ENCODE results near the gene MAN1A2. TPM values are rescaled to one million over a fixed set of nuclear protein-coding genes. Genes with fewer than 3 reads are reported as not detected.

The MAN1A2 gene
- total and polyA plus RNA-seq, 10 of the 15 experiments (the other 5 are each of a cell fraction or from before 2014, with no cell fraction given), result 2.8 to 23.6 (median 16.0) TPM

DNA sequence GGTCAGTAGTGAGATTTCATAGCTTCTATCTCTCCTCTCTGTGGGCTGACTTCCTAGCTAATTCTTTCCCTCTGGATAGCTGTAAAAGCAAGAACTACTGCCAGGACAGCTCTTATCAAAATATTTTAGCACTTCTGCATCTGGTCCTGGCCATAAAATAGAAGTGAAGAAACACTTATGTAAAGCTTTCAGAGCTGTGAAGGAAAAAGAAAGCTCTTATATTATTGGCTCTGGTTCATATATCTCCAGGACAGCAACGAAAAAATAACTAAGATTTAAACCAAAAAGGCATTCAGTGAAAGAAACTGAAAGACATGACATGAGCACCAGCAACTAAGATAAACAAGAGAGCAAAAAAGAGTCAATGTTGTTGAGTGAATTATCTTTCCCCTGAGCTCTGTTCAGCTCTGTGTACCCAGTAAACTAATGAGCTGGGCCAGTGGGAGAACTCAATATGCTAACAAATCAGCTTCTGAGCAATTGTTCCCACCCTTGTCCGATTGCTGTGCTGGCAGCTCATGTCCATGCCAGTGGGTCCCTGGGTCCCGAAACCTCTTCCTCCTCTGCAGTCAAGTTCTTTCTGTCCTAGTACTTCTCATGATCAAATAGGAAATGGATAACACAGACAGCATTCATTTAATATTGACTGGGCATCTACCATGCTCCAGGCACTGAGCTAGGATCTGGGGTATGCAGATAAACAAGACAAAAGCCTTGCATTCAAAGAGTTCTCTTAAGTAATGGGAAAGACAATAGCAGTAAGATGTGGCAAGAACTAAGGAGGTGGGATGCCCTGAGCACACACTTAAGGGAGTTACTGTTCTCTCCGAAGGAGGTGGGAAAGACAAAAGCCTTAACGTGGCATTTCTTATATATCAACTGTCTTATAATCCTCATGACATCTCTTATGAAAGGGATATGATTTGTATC is 45.3 kb upstream of the MAN1A2 start:
- no peak overlapping the region for H3K4me3 ChIP-seq
- POLR2A ChIA-PET, result no interaction called here
- H3K9ac ChIP-seq (ENCODE audit: control insufficient read depth, insufficient read depth, low read length), result no peak overlapping the region
- TF ChIP-seq ZNF384 (IDR thresholded peaks at IDR 0.05; ENCODE audit: borderline replicate concordance, low read depth, low read length), result no peak
- no peak for TF ChIP-seq MEF2A (IDR thresholded peaks at IDR 0.05; ENCODE audit: insufficient read depth, low read depth, low read length)
- TF ChIP-seq CBFB (IDR thresholded peaks at IDR 0.05; ENCODE audit: low read depth), result no peak
- TF ChIP-seq WRNIP1 (IDR thresholded peaks at IDR 0.05; ENCODE audit: borderline replicate concordance, low read depth, low read length), result no peak
- TF ChIP-seq SMC3 (IDR thresholded peaks at IDR 0.05; ENCODE audit: borderline replicate concordance, low read length), result no peak
- no peak for TF ChIP-seq ZBTB4 (CRISPR knock-in tag; IDR thresholded peaks at IDR 0.05)
- TF ChIP-seq YBX1 (IDR thresholded peaks at IDR 0.05), result no peak
- TF ChIP-seq ZBED1 (IDR thresholded peaks at IDR 0.05; ENCODE audit: borderline replicate concordance), result no peak
- no peak for TF ChIP-seq HDAC6 (IDR thresholded peaks at IDR 0.05; ENCODE audit: unreplicated experiment)
- no peak for TF ChIP-seq BCL11A (IDR thresholded peaks at IDR 0.05; ENCODE audit: low read depth, low read length)
- no peak for TF ChIP-seq RFX5 (IDR thresholded peaks at IDR 0.05; ENCODE audit: low read depth, low read length)
- no peaks in the 10 kb centered on the region for H4K20me1 ChIP-seq (ENCODE audit: control insufficient read depth, insufficient read depth)
- no peaks in the 10 kb centered on the region for H3K4me1 ChIP-seq (ENCODE audit: control insufficient read depth, insufficient read depth, low read length)
- no peak overlapping the region for H3K27ac ChIP-seq (ENCODE audit: control insufficient read depth, insufficient read depth)
- WGBS (ENCODE audit: insufficient coverage, insufficient replicate concordance, low lambda C conversion rate, missing lambda C conversion rate), result 15% methylated on average over 5 of the region's 5 CpGs
- no peaks in the 10 kb centered on the region for H3K36me3 ChIP-seq (ENCODE audit: control insufficient read depth in 2 of 2, insufficient read depth in 2 of 2, low read length in 1 of 2)
- DNase-seq (ENCODE audit: low read depth, low spot score) (no peak), ATAC-seq (no peak), FAIRE-seq (no peak)
- no peaks in the 10 kb centered on the region for H3K9me3 ChIP-seq (replicated peaks; ENCODE audit: control insufficient read depth, insufficient read depth, low read length)
- RAD21 ChIA-PET (ENCODE audit: unreplicated experiment), result no interaction called here
- H3K27me3 ChIP-seq (replicated peaks in 1 of 2; ENCODE audit: control insufficient read depth in 2 of 2, insufficient read depth in 2 of 2, low read length in 1 of 2), result no peaks in the 10 kb centered on the region; a peak in 1 of 4 replicates
- BruUV-seq (replicated peaks), result no TSS peak
- intact Hi-C loops (cut with micrococcal nuclease; ENCODE audit: unreplicated experiment), result no loop called here
- CTCF ChIA-PET, result interaction anchor here (0.6 kb wide), 1 partner anchor 1781 kb away, joined by 3 read pairs; no protein-coding TSS in a partner anchor
- SMC1A ChIA-PET (ENCODE audit: uncharacterized antibody, unreplicated experiment), result no interaction called here
- H3K79me2 ChIP-seq (ENCODE audit: control insufficient read depth, insufficient read depth, low read length), result no peaks in the 10 kb centered on the region
- no peak overlapping the region for H2AFZ ChIP-seq (ENCODE audit: control insufficient read depth, low read depth, low read length)
- in situ Hi-C loops (cut with MboI), result no loop called here
- H3K4me2 ChIP-seq (ENCODE audit: control insufficient read depth, insufficient read depth), result no peak overlapping the region
